Vagina (tissue), 2 donors: ENCODE results near the gene TSSK1B.

ENCODE experiments used
- POLR2A ChIP-seq, 2 donors: fragments of 450-650 bp; IDR thresholded peaks; one replicate each; pipeline ENCODE4 v1.6.1; 2017; ENCODE audit warnings: antibody characterized with exemption in 2 of 2, mild to moderate bottlenecking in 2 of 2, moderate library complexity in 2 of 2
- POLR2AphosphoS5 ChIP-seq, 2 donors: sonication (generic); formaldehyde crosslinking; IDR thresholded peaks; one replicate each; pipeline ENCODE4 v1.9.0; 2017; ENCODE audit warnings: antibody characterized with exemption in 2 of 2, mild to moderate bottlenecking in 2 of 2, low read depth in 1 of 2; ENCODE audit not compliant: insufficient read depth in 1 of 2
- TF ChIP-seq, protein P1 (sequence below), 3 experiments: fragments of 450-650 bp in 2 of 3; fragments of 200-600 bp in 1 of 3; sonication (generic) in 1 of 3; IDR thresholded peaks; one replicate each; pipeline ENCODE4 v1.5.1; 2017 to 2019; ENCODE audit warnings: antibody characterized with exemption in 3 of 3, mild to moderate bottlenecking in 2 of 3, moderate library complexity in 2 of 3

DNA sequence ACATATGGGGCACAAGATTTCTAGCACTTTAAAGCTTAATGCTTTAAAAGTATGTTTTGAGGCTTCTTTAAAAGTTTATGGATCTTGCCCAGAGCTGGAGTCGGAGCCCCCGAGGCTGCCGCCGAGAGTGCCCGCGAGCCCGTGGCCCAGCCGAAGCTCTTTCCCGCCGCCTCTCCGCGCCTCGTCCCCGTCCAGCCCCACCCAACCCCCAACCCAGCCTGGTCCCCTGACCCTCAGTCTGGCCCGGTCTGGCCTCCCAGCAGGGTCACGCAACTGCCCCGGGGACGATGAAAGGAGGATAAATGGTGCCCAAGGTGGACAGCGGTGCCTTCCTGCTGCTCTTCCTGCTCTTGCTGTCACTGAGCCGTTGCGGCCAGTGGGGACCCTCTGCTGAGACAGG, 1.7 kb downstream of the TSSK1B start:
- no peak for TF ChIP-seq POLR2AphosphoS5 (IDR thresholded peaks at IDR 0.05; ENCODE audit: insufficient read depth in 1 of 2, low read depth in 1 of 2)
- TF ChIP-seq, protein P1, sequence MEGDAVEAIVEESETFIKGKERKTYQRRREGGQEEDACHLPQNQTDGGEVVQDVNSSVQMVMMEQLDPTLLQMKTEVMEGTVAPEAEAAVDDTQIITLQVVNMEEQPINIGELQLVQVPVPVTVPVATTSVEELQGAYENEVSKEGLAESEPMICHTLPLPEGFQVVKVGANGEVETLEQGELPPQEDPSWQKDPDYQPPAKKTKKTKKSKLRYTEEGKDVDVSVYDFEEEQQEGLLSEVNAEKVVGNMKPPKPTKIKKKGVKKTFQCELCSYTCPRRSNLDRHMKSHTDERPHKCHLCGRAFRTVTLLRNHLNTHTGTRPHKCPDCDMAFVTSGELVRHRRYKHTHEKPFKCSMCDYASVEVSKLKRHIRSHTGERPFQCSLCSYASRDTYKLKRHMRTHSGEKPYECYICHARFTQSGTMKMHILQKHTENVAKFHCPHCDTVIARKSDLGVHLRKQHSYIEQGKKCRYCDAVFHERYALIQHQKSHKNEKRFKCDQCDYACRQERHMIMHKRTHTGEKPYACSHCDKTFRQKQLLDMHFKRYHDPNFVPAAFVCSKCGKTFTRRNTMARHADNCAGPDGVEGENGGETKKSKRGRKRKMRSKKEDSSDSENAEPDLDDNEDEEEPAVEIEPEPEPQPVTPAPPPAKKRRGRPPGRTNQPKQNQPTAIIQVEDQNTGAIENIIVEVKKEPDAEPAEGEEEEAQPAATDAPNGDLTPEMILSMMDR (IDR thresholded peaks at IDR 0.05): no peak
- no peak for TF ChIP-seq POLR2A (IDR thresholded peaks at IDR 0.05)
